OCI-LY3 (cell line): ENCODE measurements around the gene KIRREL1.

Source experiments
- H2AFZ ChIP-seq: fragments of 200-600, 300-600 bp; shearing (Covaris generic); 2 replicates; pipeline ENCODE4 v1.6.0; 2014; ENCODE audit warnings: antibody characterized with exemption, low read depth, low read length
- H3K27ac ChIP-seq: fragments of 200-600, 300-600 bp; sonication (generic); 2 replicates; pipeline ENCODE4 v1.5.1; 2014; ENCODE audit warnings: mild to moderate bottlenecking, low read length, moderate library complexity, mixed read lengths
- H3K27me3 ChIP-seq: fragments of 200-600, 300-600 bp; sonication (generic); 2 replicates; pipeline ENCODE4 v1.6.1; 2014; ENCODE audit warnings: low read depth, low read length, mixed read lengths
- H3K36me3 ChIP-seq: fragments of 200-600, 300-600 bp; sonication (generic); replicated peaks from 2 replicates; pipeline ENCODE3; 2014; ENCODE audit warnings: low read depth, low read length, mixed read lengths
- H3K4me1 ChIP-seq: fragments of 300-600, 200-600 bp; sonication (generic); 2 replicates; pipeline ENCODE4 v1.6.1; 2014; ENCODE audit warnings: low read length, mixed read lengths
- H3K4me2 ChIP-seq: fragments of 200-600, 300-600 bp; sonication (generic); 2 replicates; pipeline ENCODE4 v1.6.1; 2014; ENCODE audit warnings: low read length, mixed read lengths
- H3K4me3 ChIP-seq: fragments of 300-600, 200-600 bp; sonication (generic); 2 replicates; pipeline ENCODE4 v1.5.1; 2014; ENCODE audit warnings: antibody characterized with exemption, mild to moderate bottlenecking, low read length, moderate library complexity
- H3K79me2 ChIP-seq: fragments of 300-600, 200-600 bp; shearing (Covaris generic); 2 replicates; pipeline ENCODE4 v1.6.1; 2014; ENCODE audit warnings: mild to moderate bottlenecking, low read length, mixed read lengths
- H3K9ac ChIP-seq: fragments of 300-600, 200-600 bp; shearing (Covaris generic); 2 replicates; pipeline ENCODE4 v1.6.0; 2014; ENCODE audit warnings: mild to moderate bottlenecking, low read length, moderate library complexity
- H3K9me3 ChIP-seq: fragments of 200-600, 300-600 bp; shearing (Covaris generic); 2 replicates; pipeline ENCODE4 v1.6.1; 2014; ENCODE audit warnings: low read length, mixed read lengths; ENCODE audit not compliant: insufficient read depth
- H4K20me1 ChIP-seq: fragments of 200-600, 300-600 bp; sonication (generic); 2 replicates; pipeline ENCODE4 v1.6.1; 2016; ENCODE audit warnings: low read length, mixed read lengths; ENCODE audit not compliant: insufficient read depth
- EZH2phosphoT487 ChIP-seq: fragments of 200-600 bp; shearing (Covaris generic); IDR thresholded peaks from 2 replicates; pipeline ENCODE4 v1.6.1; 2018; ENCODE audit warnings: antibody characterized with exemption, mixed run types, low read depth
- TF ChIP-seq, protein P1 (sequence below): fragments of 200-600, 300-600 bp; sonication (generic); IDR thresholded peaks from 2 replicates; pipeline ENCODE4 v1.5.1; 2014; ENCODE audit warnings: antibody characterized with exemption, low read length, low read depth

The KIRREL1 gene

GRCh38 chr1:158068918-158069317 is 75.5 kb downstream of the KIRREL1 start:
- no peaks in the 10 kb centered on the region for H3K9me3 ChIP-seq
- no peaks in the 10 kb centered on the region for H3K36me3 ChIP-seq
- H3K4me2 ChIP-seq: no peak overlapping the region
- H3K4me1 ChIP-seq: no peaks in the 10 kb centered on the region
- no peak overlapping the region for H3K4me3 ChIP-seq
- peaks cover 65% of the 10 kb centered on the region for H3K27me3 ChIP-seq
- no peak overlapping the region for H3K27ac ChIP-seq
- TF ChIP-seq, protein P1, sequence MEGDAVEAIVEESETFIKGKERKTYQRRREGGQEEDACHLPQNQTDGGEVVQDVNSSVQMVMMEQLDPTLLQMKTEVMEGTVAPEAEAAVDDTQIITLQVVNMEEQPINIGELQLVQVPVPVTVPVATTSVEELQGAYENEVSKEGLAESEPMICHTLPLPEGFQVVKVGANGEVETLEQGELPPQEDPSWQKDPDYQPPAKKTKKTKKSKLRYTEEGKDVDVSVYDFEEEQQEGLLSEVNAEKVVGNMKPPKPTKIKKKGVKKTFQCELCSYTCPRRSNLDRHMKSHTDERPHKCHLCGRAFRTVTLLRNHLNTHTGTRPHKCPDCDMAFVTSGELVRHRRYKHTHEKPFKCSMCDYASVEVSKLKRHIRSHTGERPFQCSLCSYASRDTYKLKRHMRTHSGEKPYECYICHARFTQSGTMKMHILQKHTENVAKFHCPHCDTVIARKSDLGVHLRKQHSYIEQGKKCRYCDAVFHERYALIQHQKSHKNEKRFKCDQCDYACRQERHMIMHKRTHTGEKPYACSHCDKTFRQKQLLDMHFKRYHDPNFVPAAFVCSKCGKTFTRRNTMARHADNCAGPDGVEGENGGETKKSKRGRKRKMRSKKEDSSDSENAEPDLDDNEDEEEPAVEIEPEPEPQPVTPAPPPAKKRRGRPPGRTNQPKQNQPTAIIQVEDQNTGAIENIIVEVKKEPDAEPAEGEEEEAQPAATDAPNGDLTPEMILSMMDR: no peak
- TF ChIP-seq EZH2phosphoT487: no peak
- no peak overlapping the region for H3K9ac ChIP-seq
- no peaks in the 10 kb centered on the region for H3K79me2 ChIP-seq
- no peak overlapping the region for H2AFZ ChIP-seq
- no peaks in the 10 kb centered on the region for H4K20me1 ChIP-seq

DNA sequence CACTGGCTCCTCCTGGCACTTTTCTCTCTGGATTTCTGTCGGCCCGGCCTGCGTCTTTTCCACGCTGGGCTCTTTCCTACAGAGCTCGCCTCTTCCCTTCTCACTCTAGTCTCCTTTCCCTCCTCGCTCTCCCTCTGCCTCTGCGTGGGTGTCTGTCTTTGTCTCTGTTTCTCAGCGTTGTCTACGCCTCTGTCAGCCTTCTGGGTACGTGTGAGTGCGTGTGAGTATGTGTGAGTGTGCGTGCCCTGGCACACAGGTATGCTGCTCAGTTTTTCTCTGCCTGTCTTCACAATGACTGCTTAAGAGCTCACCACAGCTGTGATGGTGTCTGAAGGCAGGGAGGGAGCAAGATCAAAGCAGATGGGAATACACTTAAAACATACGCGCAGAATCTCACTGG is 77.7 kb downstream of the KIRREL1 start:
- Histone ChIP-seq H3K9ac (no peak overlapping the region), H3K36me3 (no peaks in the 10 kb centered on the region), H3K4me3 (no peak overlapping the region), H3K4me1 (no peaks in the 10 kb centered on the region), H4K20me1 (no peaks in the 10 kb centered on the region), H3K79me2 (no peaks in the 10 kb centered on the region), H3K27ac (no peak overlapping the region), H3K4me2 (no peak overlapping the region), H2AFZ (no peak overlapping the region), H3K27me3 (peaks cover 44% of the 10 kb centered on the region), H3K9me3 (no peaks in the 10 kb centered on the region)
- TF ChIP-seq, protein P1: no peak
- no peak for TF ChIP-seq EZH2phosphoT487

DNA sequence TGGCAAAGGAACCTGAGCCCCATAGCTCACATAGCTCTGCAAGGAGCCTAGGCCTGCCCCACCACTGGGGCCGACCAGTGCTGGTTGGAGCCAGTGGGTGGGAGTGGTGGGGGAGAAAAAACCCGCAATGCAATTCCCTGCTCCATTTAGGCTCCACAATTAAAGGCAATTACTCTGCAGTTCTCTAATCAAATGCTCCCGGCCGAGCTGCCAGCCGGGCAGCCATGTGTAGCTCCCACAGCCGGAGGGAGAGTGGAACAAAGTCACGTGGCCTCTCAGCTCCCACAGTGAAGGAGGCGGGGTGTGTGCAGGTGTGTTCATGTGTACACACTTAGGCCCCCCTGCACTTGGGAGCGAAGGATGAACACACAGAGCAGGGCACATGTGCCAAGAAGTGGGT is 81.6 kb downstream of the KIRREL1 start:
- Histone ChIP-seq H3K27ac (no peak overlapping the region), H2AFZ (no peak overlapping the region), H3K36me3 (no peaks in the 10 kb centered on the region), H3K4me1 (peaks cover 7% of the 10 kb centered on the region), H3K9ac (no peak overlapping the region), H3K4me3 (no peak overlapping the region), H3K4me2 (no peak overlapping the region), H3K9me3 (no peaks in the 10 kb centered on the region), H3K79me2 (no peaks in the 10 kb centered on the region), H4K20me1 (no peaks in the 10 kb centered on the region), H3K27me3 (peaks cover 10% of the 10 kb centered on the region)
- TF ChIP-seq EZH2phosphoT487: no peak
- TF ChIP-seq, protein P1: no peak

DNA sequence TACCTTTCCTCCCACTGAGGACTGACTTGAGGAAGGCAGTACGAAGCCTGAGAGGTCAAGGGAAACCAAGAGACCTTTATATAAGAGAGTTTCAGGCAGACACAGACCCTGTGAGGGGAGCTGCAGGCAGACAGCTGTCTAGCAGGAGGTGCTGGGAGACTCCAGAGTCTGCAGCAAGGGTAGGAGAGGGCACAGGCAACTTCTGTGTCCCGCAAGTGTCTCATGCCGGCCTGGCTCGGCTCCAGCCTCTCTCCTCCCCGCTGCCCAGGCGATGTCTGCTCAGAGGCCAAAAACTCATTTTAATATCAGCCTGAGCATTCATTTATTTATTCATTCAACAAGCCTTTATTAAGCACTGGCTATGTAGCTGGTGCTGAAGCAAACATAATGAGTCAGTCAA is 83.0 kb downstream of the KIRREL1 start:
- H3K4me3 ChIP-seq: no peak overlapping the region
- H3K4me2 ChIP-seq: no peak overlapping the region
- no peak overlapping the region for H3K27ac ChIP-seq
- no peak overlapping the region for H3K9ac ChIP-seq
- TF ChIP-seq, protein P1: no peak
- TF ChIP-seq EZH2phosphoT487: no peak
- H3K9me3 ChIP-seq: no peaks in the 10 kb centered on the region
- H3K4me1 ChIP-seq: peaks cover 7% of the 10 kb centered on the region
- no peaks in the 10 kb centered on the region for H3K79me2 ChIP-seq
- H2AFZ ChIP-seq: no peak overlapping the region
- no peaks in the 10 kb centered on the region for H4K20me1 ChIP-seq
- H3K27me3 ChIP-seq: peaks cover 6% of the 10 kb centered on the region
- H3K36me3 ChIP-seq: no peaks in the 10 kb centered on the region
